ENCODE results near the gene LRP2BP. TPM values are rescaled to one million over a fixed set of nuclear protein-coding genes. Genes with fewer than 3 reads are reported as not detected.

Gene LRP2BP
- total and polyA plus RNA-seq, 2 experiments from 2014 or later: 0.28 to 1.7 TPM

DNA sequence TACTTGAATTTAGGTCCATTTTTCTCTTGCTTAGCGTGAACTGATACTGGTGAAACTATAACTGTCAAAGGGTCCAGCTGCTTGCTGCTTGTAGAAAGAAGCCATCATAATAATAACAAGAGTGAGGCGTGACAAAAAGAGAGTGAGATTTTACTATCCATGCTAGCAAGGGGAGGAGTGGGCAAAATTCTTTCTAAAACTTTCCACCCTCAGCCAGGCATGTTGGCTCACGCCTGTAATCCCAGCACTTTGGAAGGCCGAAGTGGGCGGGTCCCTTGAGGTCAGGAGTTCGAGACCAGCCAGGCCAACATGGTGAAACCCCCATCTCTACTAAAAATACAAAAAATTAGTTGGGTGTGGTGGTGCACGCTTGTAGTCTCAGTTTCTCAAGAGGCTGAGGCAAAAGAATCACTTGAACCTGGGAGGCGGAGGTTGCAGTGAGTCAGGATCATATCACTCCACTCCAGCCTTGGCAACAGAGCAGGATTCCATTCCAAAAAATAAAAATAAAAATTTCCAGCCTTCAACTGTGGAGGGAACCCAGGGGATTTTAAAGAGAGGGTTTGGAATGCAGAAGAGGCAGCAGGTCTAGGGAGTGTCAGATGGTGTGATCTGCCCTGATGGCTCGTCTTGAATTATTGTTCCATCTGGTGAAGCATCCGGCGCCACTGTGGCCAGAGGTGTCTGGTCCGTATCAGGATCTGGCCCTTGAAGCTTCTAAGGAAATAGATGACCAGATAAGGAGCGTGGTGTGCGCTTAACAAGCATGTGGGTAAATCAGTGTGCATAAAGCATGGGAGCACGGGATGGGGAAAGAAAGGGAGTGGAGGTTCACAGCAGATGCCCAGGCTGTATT is 51.8 kb downstream of the LRP2BP start:
- no peak for DNase-seq (ENCODE audit: low spot score)
- no peak overlapping the region for H2AFZ ChIP-seq
- no peak overlapping the region for H3K4me2 ChIP-seq
- Mint-ChIP-seq H3K27me3 (ENCODE audit: insufficient read depth, low read depth, poor library complexity) (peaks cover 2% of the 10 kb centered on the region), H3K4me3 (no peak overlapping the region), H3K9me3 (peaks cover 1% of the 10 kb centered on the region; the same call in 2 of the 3 replicates), H3K36me3 (ENCODE audit: low read depth) (peaks cover 25% of the 10 kb centered on the region), H3K27ac (peak overlapping the region; percentile 7; the same call in 1 of the 2 replicates), H3K4me1 (peaks cover 5% of the 10 kb centered on the region; the same call in 2 of the 3 replicates)
- H3K4me3 ChIP-seq: no peak overlapping the region
- no peaks in the 10 kb centered on the region for H3K79me2 ChIP-seq (replicated peaks; ENCODE audit: insufficient read depth)
- H3F3A ChIP-seq (replicated peaks; ENCODE audit: low read depth): no peaks in the 10 kb centered on the region
- H3K27me3 ChIP-seq (ENCODE audit: insufficient read depth): no peaks in the 10 kb centered on the region
- no peak for ATAC-seq
- H4K20me1 ChIP-seq (replicated peaks; ENCODE audit: insufficient read depth): no peaks in the 10 kb centered on the region
- no peak for TF ChIP-seq ZNF331 (CRISPR knock-in tag; IDR thresholded peaks at IDR 0.05; ENCODE audit: low read depth)
- TF ChIP-seq, protein P1, sequence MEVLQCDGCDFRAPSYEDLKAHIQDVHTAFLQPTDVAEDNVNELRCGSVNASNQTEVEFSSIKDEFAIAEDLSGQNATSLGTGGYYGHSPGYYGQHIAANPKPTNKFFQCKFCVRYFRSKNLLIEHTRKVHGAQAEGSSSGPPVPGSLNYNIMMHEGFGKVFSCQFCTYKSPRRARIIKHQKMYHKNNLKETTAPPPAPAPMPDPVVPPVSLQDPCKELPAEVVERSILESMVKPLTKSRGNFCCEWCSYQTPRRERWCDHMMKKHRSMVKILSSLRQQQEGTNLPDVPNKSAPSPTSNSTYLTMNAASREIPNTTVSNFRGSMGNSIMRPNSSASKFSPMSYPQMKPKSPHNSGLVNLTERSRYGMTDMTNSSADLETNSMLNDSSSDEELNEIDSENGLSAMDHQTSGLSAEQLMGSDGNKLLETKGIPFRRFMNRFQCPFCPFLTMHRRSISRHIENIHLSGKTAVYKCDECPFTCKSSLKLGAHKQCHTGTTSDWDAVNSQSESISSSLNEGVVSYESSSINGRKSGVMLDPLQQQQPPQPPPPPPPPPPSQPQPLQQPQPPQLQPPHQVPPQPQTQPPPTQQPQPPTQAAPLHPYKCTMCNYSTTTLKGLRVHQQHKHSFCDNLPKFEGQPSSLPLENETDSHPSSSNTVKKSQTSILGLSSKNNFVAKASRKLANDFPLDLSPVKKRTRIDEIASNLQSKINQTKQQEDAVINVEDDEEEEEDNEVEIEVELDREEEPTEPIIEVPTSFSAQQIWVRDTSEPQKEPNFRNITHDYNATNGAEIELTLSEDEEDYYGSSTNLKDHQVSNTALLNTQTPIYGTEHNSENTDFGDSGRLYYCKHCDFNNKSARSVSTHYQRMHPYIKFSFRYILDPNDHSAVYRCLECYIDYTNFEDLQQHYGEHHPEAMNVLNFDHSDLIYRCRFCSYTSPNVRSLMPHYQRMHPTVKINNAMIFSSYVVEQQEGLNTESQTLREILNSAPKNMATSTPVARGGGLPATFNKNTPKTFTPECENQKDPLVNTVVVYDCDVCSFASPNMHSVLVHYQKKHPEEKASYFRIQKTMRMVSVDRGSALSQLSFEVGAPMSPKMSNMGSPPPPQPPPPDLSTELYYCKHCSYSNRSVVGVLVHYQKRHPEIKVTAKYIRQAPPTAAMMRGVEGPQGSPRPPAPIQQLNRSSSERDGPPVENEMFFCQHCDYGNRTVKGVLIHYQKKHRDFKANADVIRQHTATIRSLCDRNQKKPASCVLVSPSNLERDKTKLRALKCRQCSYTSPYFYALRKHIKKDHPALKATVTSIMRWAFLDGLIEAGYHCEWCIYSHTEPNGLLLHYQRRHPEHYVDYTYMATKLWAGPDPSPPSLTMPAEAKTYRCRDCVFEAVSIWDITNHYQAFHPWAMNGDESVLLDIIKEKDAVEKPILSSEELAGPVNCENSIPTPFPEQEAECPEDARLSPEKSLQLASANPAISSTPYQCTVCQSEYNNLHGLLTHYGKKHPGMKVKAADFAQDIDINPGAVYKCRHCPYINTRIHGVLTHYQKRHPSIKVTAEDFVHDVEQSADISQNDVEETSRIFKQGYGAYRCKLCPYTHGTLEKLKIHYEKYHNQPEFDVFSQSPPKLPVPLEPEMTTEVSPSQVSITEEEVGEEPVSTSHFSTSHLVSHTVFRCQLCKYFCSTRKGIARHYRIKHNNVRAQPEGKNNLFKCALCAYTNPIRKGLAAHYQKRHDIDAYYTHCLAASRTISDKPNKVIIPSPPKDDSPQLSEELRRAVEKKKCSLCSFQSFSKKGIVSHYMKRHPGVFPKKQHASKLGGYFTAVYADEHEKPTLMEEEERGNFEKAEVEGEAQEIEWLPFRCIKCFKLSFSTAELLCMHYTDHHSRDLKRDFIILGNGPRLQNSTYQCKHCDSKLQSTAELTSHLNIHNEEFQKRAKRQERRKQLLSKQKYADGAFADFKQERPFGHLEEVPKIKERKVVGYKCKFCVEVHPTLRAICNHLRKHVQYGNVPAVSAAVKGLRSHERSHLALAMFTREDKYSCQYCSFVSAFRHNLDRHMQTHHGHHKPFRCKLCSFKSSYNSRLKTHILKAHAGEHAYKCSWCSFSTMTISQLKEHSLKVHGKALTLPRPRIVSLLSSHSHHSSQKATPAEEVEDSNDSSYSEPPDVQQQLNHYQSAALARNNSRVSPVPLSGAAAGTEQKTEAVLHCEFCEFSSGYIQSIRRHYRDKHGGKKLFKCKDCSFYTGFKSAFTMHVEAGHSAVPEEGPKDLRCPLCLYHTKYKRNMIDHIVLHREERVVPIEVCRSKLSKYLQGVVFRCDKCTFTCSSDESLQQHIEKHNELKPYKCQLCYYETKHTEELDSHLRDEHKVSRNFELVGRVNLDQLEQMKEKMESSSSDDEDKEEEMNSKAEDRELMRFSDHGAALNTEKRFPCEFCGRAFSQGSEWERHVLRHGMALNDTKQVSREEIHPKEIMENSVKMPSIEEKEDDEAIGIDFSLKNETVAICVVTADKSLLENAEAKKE (CRISPR knock-in tag; IDR thresholded peaks at IDR 0.05): no peak
- peak overlapping the region; percentile 39; the same call in 1 of the 2 replicates for H3K27ac ChIP-seq (ENCODE audit: low read depth)
- no peaks in the 10 kb centered on the region for H3K4me1 ChIP-seq (ENCODE audit: insufficient read depth)
- no peaks in the 10 kb centered on the region; the same call in 1 of the 2 replicates for H3K9me2 ChIP-seq (ENCODE audit: insufficient read depth)
- H3K36me3 ChIP-seq (ENCODE audit: insufficient read depth): peaks cover 4% of the 10 kb centered on the region; the same call in 1 of the 2 replicates

DNA sequence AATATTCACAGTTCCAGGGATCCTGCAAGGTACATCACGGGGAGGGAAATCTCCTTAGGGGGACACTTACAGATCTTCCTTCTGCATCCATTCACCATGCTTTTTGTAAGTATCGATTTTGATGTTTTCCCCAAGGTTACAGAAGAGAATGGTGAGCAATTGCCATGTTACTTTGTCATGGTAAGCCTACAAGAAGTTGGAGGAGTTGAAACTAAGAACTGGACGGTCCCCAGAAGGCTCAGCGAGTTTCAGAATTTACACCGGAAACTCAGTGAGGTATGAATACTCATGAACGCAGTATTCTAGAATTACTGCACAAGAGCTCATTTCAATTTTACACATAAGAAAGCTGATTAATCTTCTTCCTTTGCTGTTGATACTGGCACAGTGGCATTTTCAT is 53.9 kb downstream of the LRP2BP start:
- Histone ChIP-seq H3K27me3 (ENCODE audit: insufficient read depth) (no peaks in the 10 kb centered on the region), H3K36me3 (ENCODE audit: insufficient read depth) (peaks cover 4% of the 10 kb centered on the region; the same call in 1 of the 2 replicates), H2AFZ (no peak overlapping the region), H4K20me1 (replicated peaks; ENCODE audit: insufficient read depth) (no peaks in the 10 kb centered on the region), H3K4me2 (no peak overlapping the region), H3K27ac (ENCODE audit: low read depth) (no peak overlapping the region), H3K79me2 (replicated peaks; ENCODE audit: insufficient read depth) (no peaks in the 10 kb centered on the region), H3K4me3 (no peak overlapping the region), H3K4me1 (ENCODE audit: insufficient read depth) (no peaks in the 10 kb centered on the region), H3K9me2 (ENCODE audit: insufficient read depth) (no peaks in the 10 kb centered on the region), H3F3A (replicated peaks; ENCODE audit: low read depth) (no peaks in the 10 kb centered on the region)
- ATAC-seq (no peak), DNase-seq (ENCODE audit: low spot score) (no peak)
- TF ChIP-seq, protein P2, sequence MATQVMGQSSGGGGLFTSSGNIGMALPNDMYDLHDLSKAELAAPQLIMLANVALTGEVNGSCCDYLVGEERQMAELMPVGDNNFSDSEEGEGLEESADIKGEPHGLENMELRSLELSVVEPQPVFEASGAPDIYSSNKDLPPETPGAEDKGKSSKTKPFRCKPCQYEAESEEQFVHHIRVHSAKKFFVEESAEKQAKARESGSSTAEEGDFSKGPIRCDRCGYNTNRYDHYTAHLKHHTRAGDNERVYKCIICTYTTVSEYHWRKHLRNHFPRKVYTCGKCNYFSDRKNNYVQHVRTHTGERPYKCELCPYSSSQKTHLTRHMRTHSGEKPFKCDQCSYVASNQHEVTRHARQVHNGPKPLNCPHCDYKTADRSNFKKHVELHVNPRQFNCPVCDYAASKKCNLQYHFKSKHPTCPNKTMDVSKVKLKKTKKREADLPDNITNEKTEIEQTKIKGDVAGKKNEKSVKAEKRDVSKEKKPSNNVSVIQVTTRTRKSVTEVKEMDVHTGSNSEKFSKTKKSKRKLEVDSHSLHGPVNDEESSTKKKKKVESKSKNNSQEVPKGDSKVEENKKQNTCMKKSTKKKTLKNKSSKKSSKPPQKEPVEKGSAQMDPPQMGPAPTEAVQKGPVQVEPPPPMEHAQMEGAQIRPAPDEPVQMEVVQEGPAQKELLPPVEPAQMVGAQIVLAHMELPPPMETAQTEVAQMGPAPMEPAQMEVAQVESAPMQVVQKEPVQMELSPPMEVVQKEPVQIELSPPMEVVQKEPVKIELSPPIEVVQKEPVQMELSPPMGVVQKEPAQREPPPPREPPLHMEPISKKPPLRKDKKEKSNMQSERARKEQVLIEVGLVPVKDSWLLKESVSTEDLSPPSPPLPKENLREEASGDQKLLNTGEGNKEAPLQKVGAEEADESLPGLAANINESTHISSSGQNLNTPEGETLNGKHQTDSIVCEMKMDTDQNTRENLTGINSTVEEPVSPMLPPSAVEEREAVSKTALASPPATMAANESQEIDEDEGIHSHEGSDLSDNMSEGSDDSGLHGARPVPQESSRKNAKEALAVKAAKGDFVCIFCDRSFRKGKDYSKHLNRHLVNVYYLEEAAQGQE (IDR thresholded peaks at IDR 0.05; ENCODE audit: unreplicated experiment): no peak
- Mint-ChIP-seq H3K36me3 (ENCODE audit: low read depth) (peaks cover 23% of the 10 kb centered on the region), H3K27ac (no peak overlapping the region), H3K9me3 (peaks cover 6% of the 10 kb centered on the region; the same call in 2 of the 3 replicates), H3K27me3 (ENCODE audit: insufficient read depth, low read depth, poor library complexity) (peaks cover 2% of the 10 kb centered on the region), H3K4me1 (peaks cover 5% of the 10 kb centered on the region; the same call in 2 of the 3 replicates), H3K4me3 (no peak overlapping the region)
